GM23338 (cell line): ENCODE results near the gene RAD21L1. TPM values are rescaled to one million over a fixed set of nuclear protein-coding genes. Genes with fewer than 3 reads are reported as not detected.

ENCODE experiments used
- ATAC-seq: fragments of 200-7000 bp; cut with Tn5 transposase; 3 replicates; pipeline ENCODE4 v1.9.1; 2020
- DNase-seq: peaks from one replicate; pipeline ENCODE4 v3.0.0-alpha.2; 2015; ENCODE audit warnings: low spot score
- H2AFZ ChIP-seq: fragments of 200-600 bp; sonication (generic); 2 replicates; pipeline ENCODE4 v1.8.0; 2016; ENCODE audit warnings: antibody characterized with exemption, mild to moderate bottlenecking, moderate library complexity
- H3F3A ChIP-seq: fragments of 200-600 bp; sonication (generic); replicated peaks from 2 replicates; pipeline ENCODE4 v1.8.0; 2017; ENCODE audit warnings: antibody characterized with exemption, mixed run types, low read depth
- H3K27ac ChIP-seq: fragments of 200-600 bp; sonication (generic); 2 replicates; pipeline ENCODE4 v1.6.1; 2016; ENCODE audit warnings: low read depth
- H3K27me3 ChIP-seq: fragments of 200-600 bp; sonication (generic); 2 replicates; pipeline ENCODE4 v1.8.0; 2016; ENCODE audit warnings: mild to moderate bottlenecking, mixed run types, moderate library complexity; ENCODE audit not compliant: insufficient read depth
- H3K36me3 ChIP-seq: fragments of 200-600 bp; sonication (generic); 2 replicates; pipeline ENCODE4 v1.8.0; 2016; ENCODE audit warnings: mild to moderate bottlenecking; ENCODE audit not compliant: insufficient read depth
- H3K4me1 ChIP-seq: fragments of 200-600 bp; sonication (generic); 2 replicates; pipeline ENCODE4 v1.8.0; 2016; ENCODE audit warnings: mild to moderate bottlenecking, moderate library complexity; ENCODE audit not compliant: insufficient read depth
- H3K4me2 ChIP-seq: fragments of 200-600 bp; sonication (generic); 2 replicates; pipeline ENCODE4 v1.7.1; 2017; ENCODE audit warnings: mixed run types
- H3K4me3 ChIP-seq: fragments of 200-600 bp; sonication (generic); 2 replicates; pipeline ENCODE4 v1.6.1; 2016; ENCODE audit warnings: mixed run types
- H3K79me2 ChIP-seq: fragments of 200-600 bp; sonication (generic); replicated peaks from 2 replicates; pipeline ENCODE4 v1.8.0; 2017; ENCODE audit warnings: mild to moderate bottlenecking; ENCODE audit not compliant: insufficient read depth
- H3K9me2 ChIP-seq: fragments of 200-600 bp; sonication (generic); 2 replicates; pipeline ENCODE4 v1.8.0; 2017; ENCODE audit not compliant: insufficient read depth
- H4K20me1 ChIP-seq: fragments of 200-600 bp; sonication (generic); replicated peaks from 2 replicates; pipeline ENCODE4 v1.8.0; 2017; ENCODE audit warnings: mild to moderate bottlenecking; ENCODE audit not compliant: insufficient read depth
- H3K27ac Mint-ChIP-seq: 2 replicates; pipeline ENCODE4 v1.8.0; 2020; ENCODE audit warnings: inconsistent platforms, mild to moderate bottlenecking, moderate library complexity, mixed read lengths
- H3K27me3 Mint-ChIP-seq: 3 replicates; pipeline ENCODE4 v1.8.0; 2022; ENCODE audit warnings: low read depth, mild to moderate bottlenecking, moderate library complexity, mixed read lengths, inconsistent platforms; ENCODE audit not compliant: insufficient read depth, poor library complexity
- H3K36me3 Mint-ChIP-seq: 3 replicates; pipeline ENCODE4 v1.8.0; 2021; ENCODE audit warnings: low read depth, mild to moderate bottlenecking, inconsistent platforms, moderate library complexity, mixed read lengths
- H3K4me1 Mint-ChIP-seq: 3 replicates; pipeline ENCODE4 v1.8.0; 2020; ENCODE audit warnings: mild to moderate bottlenecking, inconsistent platforms, mixed read lengths
- H3K4me3 Mint-ChIP-seq: 3 replicates; pipeline ENCODE4 v1.8.0; 2021; ENCODE audit warnings: moderate library complexity, mild to moderate bottlenecking, inconsistent platforms, mixed read lengths
- H3K9me3 Mint-ChIP-seq: 3 replicates; pipeline ENCODE4 v1.8.0; 2020; ENCODE audit warnings: moderate library complexity, mild to moderate bottlenecking, inconsistent platforms, mixed read lengths
- EZH2phosphoT487 ChIP-seq: fragments of 200-600 bp; sonication (generic); IDR thresholded peaks from one replicate; pipeline ENCODE4 v1.8.1; 2018; ENCODE audit warnings: antibody characterized with exemption; ENCODE audit not compliant: unreplicated experiment
- JUNB ChIP-seq: IDR thresholded peaks from one replicate; pipeline ENCODE4 v1.6.1; 2016; ENCODE audit warnings: antibody characterized with exemption; ENCODE audit not compliant: unreplicated experiment
- NANOG ChIP-seq: IDR thresholded peaks from 2 replicates; pipeline ENCODE4 v1.6.1; 2016; ENCODE audit warnings: antibody characterized with exemption, borderline replicate concordance
- POLR2AphosphoS5 ChIP-seq: IDR thresholded peaks from 2 replicates; pipeline ENCODE4 v1.6.1; 2016; ENCODE audit warnings: antibody characterized with exemption, low read depth
- STAT1 ChIP-seq: IDR thresholded peaks from one replicate; pipeline ENCODE4 v1.6.1; 2016; ENCODE audit warnings: antibody characterized with exemption; ENCODE audit not compliant: unreplicated experiment
- ZNF114 ChIP-seq: fragments of 250-450 bp; sonication (Bioruptor Pico); IDR thresholded peaks from 2 replicates; pipeline ENCODE4 v1.5.0; 2020; ENCODE audit warnings: mild to moderate bottlenecking, moderate library complexity
- ZNF331 ChIP-seq: fragments of 250-450 bp; sonication (Bioruptor Pico); IDR thresholded peaks from 2 replicates; pipeline ENCODE4 v1.5.0; 2020; ENCODE audit warnings: low read depth, mild to moderate bottlenecking, moderate library complexity
- polyA plus RNA-seq: library from polyadenylated mRNA; unstranded; fragments of >200 nt; fragmentation: Nextera tagmentation; extraction: Ambion mirVana; gene quantifications from 2 replicates; pipeline ENCODE4 v1.2.1, GENCODE V29; 2016
- total RNA-seq: library from RNA; depleted of rRNA; stranded (reverse); fragments of >200 nt; shearing (Covaris generic); gene quantifications from 2 replicates; pipeline ENCODE4 v1.2.3, GENCODE V29; 2014
- TF ChIP-seq, protein P1 (sequence below): IDR thresholded peaks from one replicate; pipeline ENCODE4 v1.6.1; 2018; ENCODE audit warnings: antibody characterized with exemption; ENCODE audit not compliant: unreplicated experiment
- TF ChIP-seq, protein P2 (sequence below), 2 experiments: fragments of 200-600 bp in 1 of 2; sonication (generic) in 1 of 2; conservative IDR thresholded peaks; 2 replicates each; pipeline versions ENCODE4 v1.5.1 to v1.6.1; 2016 to 2017; ENCODE audit warnings: antibody characterized with exemption in 2 of 2, low read depth in 2 of 2, mild to moderate bottlenecking in 2 of 2, moderate library complexity in 1 of 2
- TF ChIP-seq, protein P3 (sequence below): fragments of 250-450 bp; sonication (Bioruptor Pico); IDR thresholded peaks from 2 replicates; pipeline ENCODE4 v1.5.0; 2020; ENCODE audit warnings: mild to moderate bottlenecking, moderate library complexity

Gene RAD21L1
- total and polyA plus RNA-seq, 2 experiments from 2014 or later: 0.10 to 0.95 TPM

DNA sequence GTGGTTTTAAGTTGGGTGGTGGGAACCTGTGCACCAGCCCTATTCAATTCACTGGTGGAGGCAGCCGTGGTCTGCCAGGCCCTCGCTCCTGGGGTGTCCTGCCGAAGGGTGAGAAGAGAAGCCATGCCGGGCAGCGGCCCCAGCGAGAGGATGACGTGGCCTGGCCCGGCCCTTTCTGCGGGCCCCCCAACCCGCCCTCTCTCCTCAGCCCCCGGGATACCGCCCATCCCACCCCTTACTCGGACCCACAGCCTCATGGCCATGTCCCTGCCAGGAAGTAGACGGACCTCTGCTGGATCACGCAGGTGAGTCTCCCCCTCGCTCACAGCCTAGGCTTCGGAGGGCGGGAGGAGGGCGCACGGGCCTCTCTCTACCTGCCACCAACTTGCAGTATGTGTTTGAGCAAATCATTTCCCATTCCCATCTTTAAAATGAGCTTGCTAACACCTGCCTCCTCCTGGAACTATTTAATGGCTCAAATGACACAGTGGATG lies 70.3 kb downstream of the RAD21L1 start (continued):
- TF ChIP-seq, protein P1, sequence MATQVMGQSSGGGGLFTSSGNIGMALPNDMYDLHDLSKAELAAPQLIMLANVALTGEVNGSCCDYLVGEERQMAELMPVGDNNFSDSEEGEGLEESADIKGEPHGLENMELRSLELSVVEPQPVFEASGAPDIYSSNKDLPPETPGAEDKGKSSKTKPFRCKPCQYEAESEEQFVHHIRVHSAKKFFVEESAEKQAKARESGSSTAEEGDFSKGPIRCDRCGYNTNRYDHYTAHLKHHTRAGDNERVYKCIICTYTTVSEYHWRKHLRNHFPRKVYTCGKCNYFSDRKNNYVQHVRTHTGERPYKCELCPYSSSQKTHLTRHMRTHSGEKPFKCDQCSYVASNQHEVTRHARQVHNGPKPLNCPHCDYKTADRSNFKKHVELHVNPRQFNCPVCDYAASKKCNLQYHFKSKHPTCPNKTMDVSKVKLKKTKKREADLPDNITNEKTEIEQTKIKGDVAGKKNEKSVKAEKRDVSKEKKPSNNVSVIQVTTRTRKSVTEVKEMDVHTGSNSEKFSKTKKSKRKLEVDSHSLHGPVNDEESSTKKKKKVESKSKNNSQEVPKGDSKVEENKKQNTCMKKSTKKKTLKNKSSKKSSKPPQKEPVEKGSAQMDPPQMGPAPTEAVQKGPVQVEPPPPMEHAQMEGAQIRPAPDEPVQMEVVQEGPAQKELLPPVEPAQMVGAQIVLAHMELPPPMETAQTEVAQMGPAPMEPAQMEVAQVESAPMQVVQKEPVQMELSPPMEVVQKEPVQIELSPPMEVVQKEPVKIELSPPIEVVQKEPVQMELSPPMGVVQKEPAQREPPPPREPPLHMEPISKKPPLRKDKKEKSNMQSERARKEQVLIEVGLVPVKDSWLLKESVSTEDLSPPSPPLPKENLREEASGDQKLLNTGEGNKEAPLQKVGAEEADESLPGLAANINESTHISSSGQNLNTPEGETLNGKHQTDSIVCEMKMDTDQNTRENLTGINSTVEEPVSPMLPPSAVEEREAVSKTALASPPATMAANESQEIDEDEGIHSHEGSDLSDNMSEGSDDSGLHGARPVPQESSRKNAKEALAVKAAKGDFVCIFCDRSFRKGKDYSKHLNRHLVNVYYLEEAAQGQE: no peak
- no peak for TF ChIP-seq STAT1

DNA sequence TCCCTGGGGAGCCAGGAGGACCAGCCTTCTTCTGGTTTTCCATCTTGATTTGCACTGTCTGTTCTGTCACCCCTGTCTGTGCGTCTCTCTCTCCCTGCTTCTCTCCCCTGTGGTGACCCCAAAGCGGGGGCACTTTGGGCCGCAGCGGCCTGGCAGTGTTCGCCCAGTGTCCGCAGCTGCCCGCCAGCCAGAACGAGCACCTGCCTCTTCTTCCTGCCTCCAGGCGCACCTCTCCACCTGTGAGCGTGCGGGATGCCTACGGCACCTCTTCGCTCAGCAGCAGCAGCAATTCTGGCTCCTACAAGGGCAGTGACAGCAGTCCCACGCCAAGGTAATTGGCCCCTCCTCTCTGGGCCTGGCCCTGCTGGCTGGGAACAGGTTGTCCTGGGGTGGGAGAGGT lies 71.1 kb downstream of the RAD21L1 start:
- Histone ChIP-seq H4K20me1 (no peaks in the 10 kb centered on the region), H3K4me1 (no peaks in the 10 kb centered on the region), H3K27ac (no peak overlapping the region), H3K4me3 (no peak overlapping the region), H3K79me2 (no peaks in the 10 kb centered on the region), H3K4me2 (no peak overlapping the region), H3F3A (no peaks in the 10 kb centered on the region), H3K27me3 (no peaks in the 10 kb centered on the region), H3K9me2 (no peaks in the 10 kb centered on the region), H2AFZ (no peak overlapping the region), H3K36me3 (no peaks in the 10 kb centered on the region)
- no peaks in the 10 kb centered on the region; the same call in 2 of the 3 replicates for H3K36me3 Mint-ChIP-seq
- peaks cover 8% of the 10 kb centered on the region for H3K27me3 Mint-ChIP-seq
- peaks cover 8% of the 10 kb centered on the region for H3K4me1 Mint-ChIP-seq
- DNase-seq (no peak), ATAC-seq (no peak)
- TF ChIP-seq, protein P2, sequence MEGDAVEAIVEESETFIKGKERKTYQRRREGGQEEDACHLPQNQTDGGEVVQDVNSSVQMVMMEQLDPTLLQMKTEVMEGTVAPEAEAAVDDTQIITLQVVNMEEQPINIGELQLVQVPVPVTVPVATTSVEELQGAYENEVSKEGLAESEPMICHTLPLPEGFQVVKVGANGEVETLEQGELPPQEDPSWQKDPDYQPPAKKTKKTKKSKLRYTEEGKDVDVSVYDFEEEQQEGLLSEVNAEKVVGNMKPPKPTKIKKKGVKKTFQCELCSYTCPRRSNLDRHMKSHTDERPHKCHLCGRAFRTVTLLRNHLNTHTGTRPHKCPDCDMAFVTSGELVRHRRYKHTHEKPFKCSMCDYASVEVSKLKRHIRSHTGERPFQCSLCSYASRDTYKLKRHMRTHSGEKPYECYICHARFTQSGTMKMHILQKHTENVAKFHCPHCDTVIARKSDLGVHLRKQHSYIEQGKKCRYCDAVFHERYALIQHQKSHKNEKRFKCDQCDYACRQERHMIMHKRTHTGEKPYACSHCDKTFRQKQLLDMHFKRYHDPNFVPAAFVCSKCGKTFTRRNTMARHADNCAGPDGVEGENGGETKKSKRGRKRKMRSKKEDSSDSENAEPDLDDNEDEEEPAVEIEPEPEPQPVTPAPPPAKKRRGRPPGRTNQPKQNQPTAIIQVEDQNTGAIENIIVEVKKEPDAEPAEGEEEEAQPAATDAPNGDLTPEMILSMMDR (conservative IDR thresholded peaks at IDR 0.05; ENCODE audit: low read depth in 2 of 2): no peak
- TF ChIP-seq STAT1 (no peak), NANOG (no peak), ZNF114 (no peak), JUNB (no peak), ZNF331 (CRISPR knock-in tag) (no peak), POLR2AphosphoS5 (no peak), EZH2phosphoT487 (no peak)
- TF ChIP-seq, protein P1: no peak
- TF ChIP-seq, protein P3, sequence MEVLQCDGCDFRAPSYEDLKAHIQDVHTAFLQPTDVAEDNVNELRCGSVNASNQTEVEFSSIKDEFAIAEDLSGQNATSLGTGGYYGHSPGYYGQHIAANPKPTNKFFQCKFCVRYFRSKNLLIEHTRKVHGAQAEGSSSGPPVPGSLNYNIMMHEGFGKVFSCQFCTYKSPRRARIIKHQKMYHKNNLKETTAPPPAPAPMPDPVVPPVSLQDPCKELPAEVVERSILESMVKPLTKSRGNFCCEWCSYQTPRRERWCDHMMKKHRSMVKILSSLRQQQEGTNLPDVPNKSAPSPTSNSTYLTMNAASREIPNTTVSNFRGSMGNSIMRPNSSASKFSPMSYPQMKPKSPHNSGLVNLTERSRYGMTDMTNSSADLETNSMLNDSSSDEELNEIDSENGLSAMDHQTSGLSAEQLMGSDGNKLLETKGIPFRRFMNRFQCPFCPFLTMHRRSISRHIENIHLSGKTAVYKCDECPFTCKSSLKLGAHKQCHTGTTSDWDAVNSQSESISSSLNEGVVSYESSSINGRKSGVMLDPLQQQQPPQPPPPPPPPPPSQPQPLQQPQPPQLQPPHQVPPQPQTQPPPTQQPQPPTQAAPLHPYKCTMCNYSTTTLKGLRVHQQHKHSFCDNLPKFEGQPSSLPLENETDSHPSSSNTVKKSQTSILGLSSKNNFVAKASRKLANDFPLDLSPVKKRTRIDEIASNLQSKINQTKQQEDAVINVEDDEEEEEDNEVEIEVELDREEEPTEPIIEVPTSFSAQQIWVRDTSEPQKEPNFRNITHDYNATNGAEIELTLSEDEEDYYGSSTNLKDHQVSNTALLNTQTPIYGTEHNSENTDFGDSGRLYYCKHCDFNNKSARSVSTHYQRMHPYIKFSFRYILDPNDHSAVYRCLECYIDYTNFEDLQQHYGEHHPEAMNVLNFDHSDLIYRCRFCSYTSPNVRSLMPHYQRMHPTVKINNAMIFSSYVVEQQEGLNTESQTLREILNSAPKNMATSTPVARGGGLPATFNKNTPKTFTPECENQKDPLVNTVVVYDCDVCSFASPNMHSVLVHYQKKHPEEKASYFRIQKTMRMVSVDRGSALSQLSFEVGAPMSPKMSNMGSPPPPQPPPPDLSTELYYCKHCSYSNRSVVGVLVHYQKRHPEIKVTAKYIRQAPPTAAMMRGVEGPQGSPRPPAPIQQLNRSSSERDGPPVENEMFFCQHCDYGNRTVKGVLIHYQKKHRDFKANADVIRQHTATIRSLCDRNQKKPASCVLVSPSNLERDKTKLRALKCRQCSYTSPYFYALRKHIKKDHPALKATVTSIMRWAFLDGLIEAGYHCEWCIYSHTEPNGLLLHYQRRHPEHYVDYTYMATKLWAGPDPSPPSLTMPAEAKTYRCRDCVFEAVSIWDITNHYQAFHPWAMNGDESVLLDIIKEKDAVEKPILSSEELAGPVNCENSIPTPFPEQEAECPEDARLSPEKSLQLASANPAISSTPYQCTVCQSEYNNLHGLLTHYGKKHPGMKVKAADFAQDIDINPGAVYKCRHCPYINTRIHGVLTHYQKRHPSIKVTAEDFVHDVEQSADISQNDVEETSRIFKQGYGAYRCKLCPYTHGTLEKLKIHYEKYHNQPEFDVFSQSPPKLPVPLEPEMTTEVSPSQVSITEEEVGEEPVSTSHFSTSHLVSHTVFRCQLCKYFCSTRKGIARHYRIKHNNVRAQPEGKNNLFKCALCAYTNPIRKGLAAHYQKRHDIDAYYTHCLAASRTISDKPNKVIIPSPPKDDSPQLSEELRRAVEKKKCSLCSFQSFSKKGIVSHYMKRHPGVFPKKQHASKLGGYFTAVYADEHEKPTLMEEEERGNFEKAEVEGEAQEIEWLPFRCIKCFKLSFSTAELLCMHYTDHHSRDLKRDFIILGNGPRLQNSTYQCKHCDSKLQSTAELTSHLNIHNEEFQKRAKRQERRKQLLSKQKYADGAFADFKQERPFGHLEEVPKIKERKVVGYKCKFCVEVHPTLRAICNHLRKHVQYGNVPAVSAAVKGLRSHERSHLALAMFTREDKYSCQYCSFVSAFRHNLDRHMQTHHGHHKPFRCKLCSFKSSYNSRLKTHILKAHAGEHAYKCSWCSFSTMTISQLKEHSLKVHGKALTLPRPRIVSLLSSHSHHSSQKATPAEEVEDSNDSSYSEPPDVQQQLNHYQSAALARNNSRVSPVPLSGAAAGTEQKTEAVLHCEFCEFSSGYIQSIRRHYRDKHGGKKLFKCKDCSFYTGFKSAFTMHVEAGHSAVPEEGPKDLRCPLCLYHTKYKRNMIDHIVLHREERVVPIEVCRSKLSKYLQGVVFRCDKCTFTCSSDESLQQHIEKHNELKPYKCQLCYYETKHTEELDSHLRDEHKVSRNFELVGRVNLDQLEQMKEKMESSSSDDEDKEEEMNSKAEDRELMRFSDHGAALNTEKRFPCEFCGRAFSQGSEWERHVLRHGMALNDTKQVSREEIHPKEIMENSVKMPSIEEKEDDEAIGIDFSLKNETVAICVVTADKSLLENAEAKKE (CRISPR knock-in tag): no peak
- no peaks in the 10 kb centered on the region for H3K9me3 Mint-ChIP-seq
- H3K27ac Mint-ChIP-seq: no peak overlapping the region
- no peak overlapping the region for H3K4me3 Mint-ChIP-seq
